HG03354 (cell line): Measurements from ENCODE around the gene CELF1.

ENCODE experiments used
- ATAC-seq: cut with Tn5 transposase; IDR thresholded peaks from one replicate; pipeline ENCODE4 v1.9.1; 2021; ENCODE audit warnings: mild to moderate bottlenecking; ENCODE audit not compliant: unreplicated experiment, poor library complexity, severe bottlenecking

Gene CELF1

DNA sequence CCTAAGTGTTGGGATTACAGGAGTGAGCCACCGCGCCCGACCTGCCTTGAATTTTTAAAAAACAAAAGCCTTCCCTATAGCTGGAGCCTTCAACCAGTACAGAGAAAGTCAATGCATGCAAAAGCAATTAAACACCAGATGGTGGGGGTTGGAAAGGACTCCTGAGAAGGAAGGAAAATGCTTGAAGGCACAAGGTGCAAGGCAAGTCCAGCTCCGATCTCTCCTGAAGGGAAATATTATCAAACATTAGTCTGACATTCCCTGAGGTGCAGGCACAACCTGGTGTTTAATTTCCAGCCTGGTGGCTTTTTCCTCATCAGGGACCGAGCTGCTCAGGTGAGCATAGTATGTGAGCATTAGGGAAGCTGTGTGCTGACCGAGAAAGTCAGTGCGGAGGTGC, 91.1 kb downstream of the CELF1 start:
- no peak for ATAC-seq

DNA sequence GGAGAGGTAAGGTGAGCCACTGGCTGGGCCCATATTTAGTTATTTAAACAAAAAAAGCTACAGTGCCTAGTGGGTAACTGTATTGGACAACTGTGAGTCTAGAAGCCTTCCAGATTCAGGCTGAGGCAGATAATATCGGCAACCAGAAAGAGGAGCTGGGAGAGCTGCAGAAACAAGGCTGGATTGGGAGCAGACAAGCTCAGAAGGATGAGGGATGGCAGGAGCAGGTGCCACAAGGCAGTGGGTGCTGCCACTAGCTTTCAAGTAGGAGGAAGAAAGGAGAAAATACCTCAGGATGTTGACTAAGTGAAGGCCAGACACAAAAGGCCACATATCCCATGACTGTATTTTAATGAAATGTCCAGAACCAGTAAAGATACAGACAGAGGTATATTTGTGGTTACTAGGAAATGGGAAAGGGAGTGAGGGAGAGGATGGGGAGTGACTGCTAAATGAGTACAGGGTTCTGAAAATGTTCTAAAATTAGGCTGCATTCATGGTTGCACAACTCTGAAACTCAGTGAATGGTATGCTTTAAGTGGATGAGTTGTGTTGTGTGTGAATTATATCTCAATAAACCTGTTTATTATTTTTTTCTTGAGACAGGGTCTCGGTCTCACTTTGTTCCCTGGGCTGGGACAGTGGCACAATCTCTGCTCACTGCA, 92.2 kb downstream of the CELF1 start:
- ATAC-seq: no peak

DNA sequence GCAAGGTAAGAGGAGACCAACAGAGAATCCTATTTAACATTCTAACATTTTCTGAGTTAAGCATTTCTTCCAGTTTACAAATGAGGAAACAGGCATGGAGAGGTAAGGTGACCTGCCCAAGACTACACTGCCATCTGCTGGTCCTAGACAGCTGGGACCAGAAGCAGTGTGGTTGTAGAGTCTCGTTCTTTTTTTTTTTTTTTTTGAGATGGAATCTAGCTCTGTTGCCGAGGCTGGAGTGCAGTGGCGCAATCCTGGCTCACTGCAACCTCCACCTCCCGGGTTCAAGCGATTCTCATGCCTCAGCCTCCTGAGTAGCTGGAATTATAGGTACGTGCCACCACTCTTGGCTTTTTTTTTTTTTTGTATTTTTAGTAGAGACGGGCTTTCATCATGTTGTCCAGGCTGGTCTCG, 98.7 kb downstream of the CELF1 start:
- ATAC-seq: peak; percentile 80

DNA sequence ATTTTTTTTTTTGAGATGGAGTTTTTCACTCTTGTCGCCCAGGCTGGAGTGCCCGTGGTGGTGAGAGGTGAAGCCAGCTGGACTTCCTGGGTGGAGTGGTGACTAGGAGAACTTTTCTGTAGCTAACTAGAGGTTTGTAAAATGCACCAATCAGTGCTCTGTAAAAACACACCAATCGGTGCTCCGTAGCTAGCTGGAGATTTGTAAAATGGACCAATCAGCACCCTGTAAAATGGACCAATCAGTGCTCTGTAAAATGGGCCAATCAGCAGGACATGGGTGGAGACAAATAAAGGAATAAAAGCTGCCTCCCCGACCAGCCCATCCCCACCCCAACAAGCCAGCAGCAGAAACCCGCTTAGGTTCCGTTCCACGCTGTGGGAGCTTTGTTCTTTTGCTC, 99.6 kb downstream of the CELF1 start:
- ATAC-seq: no peak

DNA sequence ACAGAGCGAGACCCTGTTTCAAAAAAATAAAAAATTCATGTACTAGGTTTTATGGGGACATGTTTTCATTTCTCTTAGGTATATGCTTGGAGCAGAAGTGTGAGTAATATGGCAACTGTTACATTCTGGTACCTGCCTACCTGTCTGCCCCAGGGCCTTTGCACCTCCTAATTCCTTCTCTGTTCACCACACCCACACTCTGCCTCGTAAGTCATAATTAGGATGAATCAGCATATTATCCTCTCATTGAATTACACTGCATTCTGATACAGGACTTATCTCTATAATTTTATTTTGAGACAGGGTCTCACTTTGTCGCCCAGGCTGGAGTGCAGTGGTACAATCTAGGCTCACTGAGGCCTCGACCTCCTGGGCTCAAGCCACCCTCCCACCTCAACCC, 100.9 kb downstream of the CELF1 start:
- ATAC-seq: no peak

DNA sequence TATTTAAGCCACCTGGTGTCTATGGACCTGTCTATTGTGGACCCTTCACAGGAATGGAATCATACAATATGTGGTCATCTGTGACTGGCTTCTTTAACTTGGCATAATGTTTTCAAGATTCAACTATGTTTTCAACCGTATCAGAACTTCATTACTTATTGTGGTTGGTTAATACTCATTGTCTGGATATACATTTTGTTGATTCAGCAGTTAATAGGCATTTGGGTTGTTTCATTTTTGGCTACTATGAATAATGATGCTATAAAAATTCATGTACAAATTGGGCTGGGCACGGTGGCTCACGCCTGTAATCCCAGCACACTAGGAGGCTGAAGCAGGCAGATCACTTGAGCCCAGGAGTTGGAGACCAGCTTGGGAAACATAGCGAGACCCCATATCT, 101.5 kb downstream of the CELF1 start:
- no peak for ATAC-seq

DNA sequence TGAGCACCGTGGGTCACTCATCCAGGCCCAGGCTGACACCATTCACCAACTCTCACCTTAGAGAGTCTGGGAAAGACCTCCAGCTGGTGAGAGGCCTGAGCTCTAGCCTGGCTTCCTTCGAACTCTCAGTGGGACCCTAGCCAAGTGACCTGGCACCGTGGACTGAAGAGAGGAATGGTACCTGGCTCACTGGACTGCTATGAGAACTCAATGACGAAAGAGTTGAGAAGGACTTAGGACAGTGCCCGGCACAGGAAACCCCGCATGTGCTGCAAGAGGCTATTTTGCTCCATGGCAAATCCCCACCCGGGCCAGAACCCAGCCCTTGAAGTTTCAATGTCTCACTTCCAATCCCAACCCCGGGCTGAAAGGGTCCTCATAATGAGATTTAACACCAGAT, 103.4 kb downstream of the CELF1 start:
- ATAC-seq: no peak

DNA sequence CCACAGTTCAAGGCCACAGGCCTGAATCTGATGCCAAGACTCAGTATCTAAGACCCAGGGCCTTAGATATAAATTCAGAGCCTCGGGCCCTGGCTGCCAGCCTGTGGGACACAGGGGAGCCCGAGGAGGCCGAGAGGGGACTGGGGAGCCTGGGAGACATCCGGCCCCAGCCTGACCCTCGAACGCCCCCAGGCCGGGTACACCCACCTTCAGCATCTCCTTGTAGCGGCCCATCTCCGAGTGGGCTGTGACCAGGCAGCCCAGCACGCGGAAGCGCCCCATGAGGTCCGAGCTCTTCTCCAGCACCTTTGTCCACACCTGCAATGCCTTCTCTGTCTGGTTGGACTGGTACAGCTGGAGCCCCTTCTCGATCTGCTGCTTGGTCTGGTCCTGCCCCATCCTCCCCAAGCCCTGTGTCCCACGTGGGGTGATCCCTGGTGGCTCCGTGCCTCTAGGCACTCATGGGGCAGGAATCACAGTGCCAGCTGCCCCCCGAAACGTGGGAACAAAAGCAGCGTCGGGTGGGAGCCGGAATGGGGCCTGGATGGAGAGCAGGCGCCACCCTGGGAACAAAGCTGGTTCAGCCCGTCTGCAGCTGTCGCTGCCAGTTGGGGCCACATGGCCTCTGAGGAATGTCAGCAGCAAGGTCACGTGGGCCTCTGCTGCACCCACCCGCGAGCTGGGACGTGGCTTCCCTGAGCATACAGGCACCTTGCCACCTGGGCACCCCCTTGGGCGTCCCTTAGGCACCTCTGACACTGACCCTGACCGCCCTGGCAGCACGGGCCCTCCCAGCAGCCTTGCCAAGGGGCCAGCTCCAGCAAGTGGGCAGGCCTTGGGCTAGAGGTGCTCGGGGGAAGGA, 104.1 kb downstream of the CELF1 start, which contains the start of gene RAPSN:
RAPSN (minus strand) TSS at position 571 of the 862 bp plus-strand sequence; CDS start at position 399, 172 bp downstream.
- ATAC-seq: no peak

DNA sequence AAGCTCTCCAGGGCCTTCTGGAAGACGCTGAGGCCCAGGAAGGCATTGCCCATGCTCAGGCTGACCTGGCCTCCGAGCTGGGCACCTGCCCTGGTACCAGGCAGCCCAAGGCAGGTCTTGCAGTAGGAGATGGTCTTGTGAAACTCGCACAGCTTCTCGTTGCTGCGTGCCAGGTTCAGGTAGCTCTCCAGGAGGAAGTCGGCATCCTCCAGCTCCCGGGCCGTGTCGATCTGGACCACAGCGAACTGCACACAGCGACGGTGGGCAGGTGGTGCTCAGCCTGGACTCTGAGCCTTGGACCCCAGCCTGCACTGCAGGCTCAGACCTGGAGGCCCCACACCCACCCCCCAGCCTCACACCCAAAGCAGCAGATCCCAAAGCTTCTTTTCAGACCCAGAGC, 105.0 kb downstream of the CELF1 start:
- no peak for ATAC-seq

DNA sequence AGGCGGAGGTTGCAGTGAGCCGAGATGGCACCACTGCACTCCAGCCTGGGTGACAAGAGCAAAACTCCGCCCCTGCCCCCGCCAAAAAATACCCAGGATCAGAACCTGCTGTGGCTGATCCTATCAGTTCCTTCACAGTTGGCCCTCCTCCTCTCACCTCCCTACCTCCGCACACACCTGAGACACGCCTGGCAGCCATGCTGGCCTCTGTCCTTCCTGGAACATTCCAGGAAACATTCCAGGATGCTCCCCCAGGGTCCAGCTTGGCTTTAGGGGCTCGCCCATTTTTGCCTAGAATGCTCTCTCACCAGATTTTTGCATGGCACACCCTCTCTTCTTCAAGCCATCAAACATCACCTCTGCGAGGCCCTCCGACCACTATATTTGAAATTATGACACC, 106.1 kb downstream of the CELF1 start:
- ATAC-seq: no peak

DNA sequence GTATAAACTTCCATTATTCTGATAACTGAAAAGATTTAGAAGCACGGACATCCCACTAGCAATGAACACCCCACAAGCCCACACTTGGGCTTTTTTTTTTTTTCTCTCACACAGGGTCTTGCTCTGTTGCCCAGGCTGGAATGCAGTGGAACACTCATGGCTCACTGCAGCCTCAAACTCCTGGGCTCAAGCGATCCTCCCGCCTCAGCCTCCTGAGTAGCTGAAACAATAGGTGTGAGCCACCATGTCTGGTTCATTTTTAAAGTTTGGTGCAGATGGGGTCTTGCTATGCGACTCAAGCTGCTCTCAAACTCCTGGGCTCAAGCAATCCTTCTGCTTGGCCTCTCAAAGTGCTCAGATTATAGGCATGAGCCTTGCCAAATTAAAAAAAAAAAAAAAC, 107.1 kb downstream of the CELF1 start:
- ATAC-seq: no peak

DNA sequence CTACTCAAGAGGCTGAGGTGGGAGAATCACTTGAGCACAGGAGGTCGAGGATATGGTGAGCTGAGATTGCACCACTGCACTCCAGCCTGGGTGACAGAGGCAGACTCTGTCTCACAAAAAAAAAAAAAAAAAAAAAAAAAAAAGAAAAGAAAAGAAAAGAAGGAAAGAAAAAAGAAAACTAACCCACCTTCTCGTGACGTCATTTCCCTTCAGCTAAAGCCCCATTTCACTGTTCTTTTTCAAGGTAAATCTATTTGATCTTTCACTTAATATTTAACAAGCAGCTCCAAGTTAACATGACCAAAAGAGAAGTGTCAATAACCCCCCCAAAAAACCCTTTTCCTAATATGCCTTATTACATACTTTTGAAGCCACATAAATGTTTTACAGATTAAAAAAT, 109.1 kb downstream of the CELF1 start:
- ATAC-seq: no peak

DNA sequence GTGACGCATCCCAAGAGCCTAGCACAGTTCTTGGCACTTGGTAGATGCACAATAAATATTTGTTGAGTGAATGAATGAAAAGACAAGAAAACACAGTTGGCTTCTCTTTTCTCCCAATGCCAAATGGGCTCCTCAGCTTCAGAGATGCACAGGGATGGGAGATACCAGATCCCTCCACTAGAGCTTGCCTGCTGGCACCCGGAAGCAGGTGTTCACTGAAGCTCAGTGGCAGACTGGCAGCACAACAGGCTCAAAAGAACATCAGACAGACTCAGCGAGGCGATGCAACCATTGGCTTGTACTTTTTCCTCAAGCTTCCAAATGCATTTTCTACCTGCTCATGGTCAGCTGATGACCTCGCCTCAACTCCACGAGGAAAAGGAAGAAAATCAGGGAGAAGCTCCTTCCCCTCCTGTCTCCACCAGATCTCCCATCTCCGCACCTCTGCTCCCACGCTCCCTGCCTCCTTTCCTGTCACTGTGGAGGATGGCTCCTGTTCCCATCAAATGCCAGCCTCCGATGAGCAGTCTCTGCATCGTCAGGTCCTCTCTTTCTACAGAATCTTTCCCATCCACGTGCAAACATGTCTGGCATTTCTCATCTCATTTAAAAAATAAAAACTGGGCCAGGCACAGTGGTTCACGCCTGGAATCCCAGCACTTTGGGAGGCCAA, 109.8 kb downstream of the CELF1 start:
- no peak for ATAC-seq

DNA sequence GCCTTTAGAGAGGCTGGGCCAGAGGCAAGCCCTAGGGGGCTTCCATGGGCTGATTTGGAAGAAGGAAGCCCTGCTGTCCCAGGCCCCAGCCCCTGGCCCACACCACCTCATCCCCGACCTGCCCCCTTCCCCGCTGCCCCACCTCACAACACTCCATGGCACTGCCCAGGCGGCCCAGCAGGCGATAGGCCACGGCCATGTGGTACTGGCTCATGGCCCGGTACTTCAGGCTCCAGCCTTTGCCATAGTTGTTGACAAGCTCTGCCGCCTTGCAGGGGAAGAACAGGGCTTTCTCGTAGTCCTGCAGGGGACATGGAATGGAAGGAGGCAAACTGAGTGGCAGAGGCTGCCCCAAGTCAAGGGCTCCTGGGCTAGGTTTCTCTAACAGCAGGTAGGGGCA, 110.4 kb downstream of the CELF1 start:
- ATAC-seq: no peak

DNA sequence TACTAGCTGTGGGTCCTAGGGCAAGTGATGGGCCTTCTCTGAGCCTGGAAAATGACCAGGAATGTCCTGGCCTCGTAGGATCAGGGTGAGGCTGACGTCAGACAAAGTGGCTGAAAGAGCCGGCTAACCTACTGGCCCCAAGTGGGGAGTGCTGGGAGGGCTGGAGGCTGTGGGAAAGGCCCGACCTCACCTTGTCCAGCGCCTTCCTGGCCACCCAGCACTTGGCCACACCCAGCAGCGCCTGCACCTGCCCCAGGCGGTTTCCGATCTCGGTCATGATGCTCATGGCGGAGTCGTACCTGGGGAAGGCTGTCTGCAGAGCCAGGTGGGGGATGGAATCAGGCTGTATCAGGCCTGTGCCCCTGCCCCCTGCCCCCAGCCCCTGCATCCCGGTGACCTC, 111.5 kb downstream of the CELF1 start:
- no peak for ATAC-seq

DNA sequence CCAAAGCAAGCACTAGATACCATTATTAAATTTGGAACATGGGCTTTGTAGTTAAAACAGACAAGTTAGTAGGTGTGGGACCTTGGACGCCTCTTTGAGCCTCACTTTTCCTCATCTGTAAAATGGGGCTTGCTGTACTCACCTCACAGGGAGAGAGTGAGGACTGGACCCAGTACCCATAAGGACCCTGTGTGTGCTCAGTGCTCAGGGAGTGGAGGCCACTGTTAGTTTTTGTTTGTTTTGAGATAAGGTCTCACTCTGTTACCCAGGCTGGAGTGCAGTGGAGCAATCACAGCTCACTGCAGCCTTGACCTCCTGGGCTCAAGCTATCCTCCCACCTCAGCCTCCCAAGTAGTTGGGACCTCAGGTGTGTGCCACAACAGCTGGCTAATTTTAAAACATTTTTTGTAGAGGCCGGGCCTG, 112.9 kb downstream of the CELF1 start:
- ATAC-seq: no peak

DNA sequence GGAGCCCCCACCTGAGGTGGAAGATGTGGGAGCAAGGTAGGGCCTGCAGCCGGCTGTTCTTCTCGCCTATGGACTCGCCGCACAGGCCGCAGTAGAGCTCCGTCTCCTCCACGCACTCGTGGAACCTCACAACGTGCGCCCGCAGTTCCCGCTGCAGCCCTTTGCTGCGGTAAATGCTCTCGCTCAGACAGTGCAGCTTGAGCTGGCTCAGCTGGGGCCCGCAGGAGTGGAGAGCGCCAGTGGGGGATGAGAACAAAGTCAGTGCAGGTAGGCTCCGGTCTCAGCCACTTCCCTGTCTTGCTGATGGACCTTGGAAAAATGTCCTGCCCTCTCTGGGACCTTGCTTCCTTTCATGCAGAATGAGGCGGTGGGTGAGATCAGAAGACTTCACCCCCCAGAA, 114.2 kb downstream of the CELF1 start:
- ATAC-seq: no peak

DNA sequence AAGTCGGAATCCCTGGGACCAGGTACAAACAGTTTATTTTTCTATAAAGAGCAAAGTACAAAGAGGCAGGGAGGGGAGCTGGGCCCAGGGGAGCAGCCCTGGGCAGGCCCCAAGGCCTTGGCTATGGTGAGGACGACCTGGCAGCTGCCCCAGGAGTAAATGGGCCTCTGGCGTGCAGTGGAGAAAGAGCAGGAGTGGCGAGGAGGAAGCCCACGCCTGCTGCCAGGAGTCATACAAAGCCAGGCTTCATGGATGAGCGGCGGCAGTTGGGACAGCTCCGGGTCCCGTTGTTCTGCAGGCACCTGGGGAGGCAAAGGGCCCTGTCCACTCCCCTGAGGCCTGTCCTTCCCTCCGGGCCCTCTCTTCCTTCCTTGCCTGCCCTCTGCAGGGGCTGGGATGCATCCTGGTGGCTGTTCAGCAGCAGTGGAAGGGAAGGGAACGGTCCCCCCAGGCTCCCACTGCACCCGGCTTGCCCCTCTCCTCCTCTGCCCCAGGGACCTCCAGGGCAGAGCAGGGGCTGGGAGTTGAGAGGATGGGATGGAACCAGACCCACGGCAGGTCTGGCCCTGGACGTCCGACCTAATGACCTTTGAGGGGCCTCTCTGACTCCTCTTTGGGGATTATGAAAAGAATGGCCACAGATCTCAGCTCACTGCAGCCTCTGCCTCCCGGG, 115.0 kb downstream of the CELF1 start:
- no peak for ATAC-seq

DNA sequence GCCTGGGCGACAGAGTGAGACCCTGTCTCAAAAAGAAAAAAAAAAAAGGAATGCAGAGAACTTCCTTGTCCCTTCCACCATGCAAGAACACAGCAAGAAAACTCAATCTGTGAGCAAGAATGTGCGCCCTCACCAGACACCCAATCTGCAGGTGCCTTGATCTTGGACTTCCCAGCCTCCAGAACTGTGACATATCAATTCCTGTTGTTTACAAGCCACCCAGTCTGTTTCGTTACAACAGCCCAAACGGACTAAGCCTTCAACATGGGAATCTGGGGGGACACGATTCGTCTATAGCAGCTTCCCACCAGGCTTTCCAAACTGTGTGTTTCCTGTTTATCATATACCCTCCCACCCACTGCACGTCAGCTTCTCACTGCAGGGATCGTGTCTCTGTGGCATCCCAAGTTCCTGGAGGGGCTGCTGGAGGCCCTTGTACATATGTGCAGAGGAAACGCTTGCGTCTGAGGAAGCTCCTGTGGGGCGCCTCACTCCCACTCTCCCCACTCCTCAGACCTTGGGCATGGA, 115.7 kb downstream of the CELF1 start:
- no peak for ATAC-seq

DNA sequence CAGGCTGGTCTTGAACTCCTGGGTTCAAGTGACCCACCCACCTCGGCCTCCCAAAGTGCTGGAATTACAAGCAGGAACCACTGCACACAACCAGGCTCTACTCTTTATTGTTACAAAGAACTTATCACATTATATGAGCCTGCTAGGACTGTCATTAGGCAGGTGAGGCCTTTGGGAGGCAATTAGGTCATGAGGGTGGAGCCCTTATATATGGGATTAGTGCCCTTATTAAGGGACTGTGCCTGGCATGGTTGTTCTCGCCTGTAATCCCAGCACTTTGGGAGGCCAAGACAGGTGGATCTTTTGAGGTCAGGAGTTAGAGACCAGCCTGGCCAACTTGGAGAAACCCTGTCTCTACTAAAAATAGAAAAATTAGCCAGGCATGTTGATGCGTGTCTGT, 116.2 kb downstream of the CELF1 start:
- ATAC-seq: no peak
